Astrocyte of the spinal cord (primary cell): Measurements from ENCODE around the gene SLC9A4.
"Not testable (repeated sequence)": the region's sequence is repeated elsewhere in the genome, so short reads cannot be mapped to it uniquely, and the experiment has no call there.

Source experiments
- DNase-seq: peaks from one replicate; pipeline ENCODE4 v3.0.0; 2011; ENCODE audit warnings: low read depth, low spot score
- H3K4me3 ChIP-seq: 2 replicates; pipeline ENCODE4 v1.5.1; 2011; ENCODE audit warnings: low read depth, mild to moderate bottlenecking, low read length, moderate library complexity
- in situ Hi-C: cut with HindIII; loops from 2 replicates; pipeline ENCODE4 v1.10.0; 2017; ENCODE audit warnings: low sequenced_read_pairs
- TF ChIP-seq, protein P1 (sequence below): IDR thresholded peaks from 2 replicates; pipeline ENCODE4 v1.5.1; 2012; ENCODE audit warnings: low read depth, mild to moderate bottlenecking, low read length, inconsistent platforms

The SLC9A4 gene

GRCh38 chr2:102547462-102547861 lies 74.4 kb downstream of the SLC9A4 start:
- no peak overlapping the region for H3K4me3 ChIP-seq
- DNase-seq: no peak
- in situ Hi-C loops: no loop called here
- TF ChIP-seq, protein P1, sequence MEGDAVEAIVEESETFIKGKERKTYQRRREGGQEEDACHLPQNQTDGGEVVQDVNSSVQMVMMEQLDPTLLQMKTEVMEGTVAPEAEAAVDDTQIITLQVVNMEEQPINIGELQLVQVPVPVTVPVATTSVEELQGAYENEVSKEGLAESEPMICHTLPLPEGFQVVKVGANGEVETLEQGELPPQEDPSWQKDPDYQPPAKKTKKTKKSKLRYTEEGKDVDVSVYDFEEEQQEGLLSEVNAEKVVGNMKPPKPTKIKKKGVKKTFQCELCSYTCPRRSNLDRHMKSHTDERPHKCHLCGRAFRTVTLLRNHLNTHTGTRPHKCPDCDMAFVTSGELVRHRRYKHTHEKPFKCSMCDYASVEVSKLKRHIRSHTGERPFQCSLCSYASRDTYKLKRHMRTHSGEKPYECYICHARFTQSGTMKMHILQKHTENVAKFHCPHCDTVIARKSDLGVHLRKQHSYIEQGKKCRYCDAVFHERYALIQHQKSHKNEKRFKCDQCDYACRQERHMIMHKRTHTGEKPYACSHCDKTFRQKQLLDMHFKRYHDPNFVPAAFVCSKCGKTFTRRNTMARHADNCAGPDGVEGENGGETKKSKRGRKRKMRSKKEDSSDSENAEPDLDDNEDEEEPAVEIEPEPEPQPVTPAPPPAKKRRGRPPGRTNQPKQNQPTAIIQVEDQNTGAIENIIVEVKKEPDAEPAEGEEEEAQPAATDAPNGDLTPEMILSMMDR: no peak

DNA sequence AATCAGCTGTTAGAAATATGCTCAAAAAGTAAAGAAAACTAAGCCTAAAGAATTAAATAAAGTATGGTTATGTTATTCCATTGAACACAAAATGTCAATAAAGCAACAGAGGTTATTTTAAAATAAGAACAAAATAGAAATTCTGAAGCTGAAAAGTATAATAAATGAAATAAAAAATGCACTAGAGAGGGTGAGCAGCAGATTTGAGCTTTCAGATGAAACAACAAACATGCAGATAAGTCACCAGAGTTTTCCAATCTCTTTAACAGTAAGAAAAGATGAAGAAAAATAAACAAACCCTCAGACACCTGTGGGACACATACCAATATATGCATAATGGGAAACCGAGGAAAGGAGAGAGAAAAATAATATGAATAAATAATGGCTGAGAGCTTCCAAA lies 76.0 kb downstream of the SLC9A4 start:
- in situ Hi-C loops: no loop called here
- TF ChIP-seq, protein P1: no peak
- no peak overlapping the region for H3K4me3 ChIP-seq
- DNase-seq: no peak

DNA sequence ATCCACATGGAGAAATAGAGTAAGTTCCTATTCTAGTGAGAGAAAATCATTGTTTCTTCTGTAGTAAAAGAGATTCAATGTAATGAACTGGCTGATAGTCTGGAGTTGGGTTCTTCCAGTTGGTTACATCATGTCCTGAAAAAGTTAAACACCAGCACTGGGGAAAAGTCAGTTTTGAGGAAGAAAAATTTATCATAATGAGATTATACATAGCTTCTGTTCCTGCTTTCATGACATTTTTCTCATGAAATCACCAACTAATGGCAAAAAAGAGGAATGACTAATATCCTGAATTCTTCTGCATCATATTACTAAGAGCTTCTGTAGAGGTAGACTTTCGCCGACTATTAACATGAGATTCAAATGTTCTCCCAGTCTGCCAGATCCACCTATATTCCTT lies 77.1 kb downstream of the SLC9A4 start:
- TF ChIP-seq, protein P1: no peak
- DNase-seq: no peak
- in situ Hi-C loops: no loop called here
- H3K4me3 ChIP-seq: no peak overlapping the region

- in situ Hi-C loops: no loop called here
- TF ChIP-seq, protein P1: no peak
- H3K4me3 ChIP-seq: no peak overlapping the region
- DNase-seq: no peak
These were observed 78.5 kb downstream of the SLC9A4 start for GRCh38 chr2:102551329-102552096.

DNA sequence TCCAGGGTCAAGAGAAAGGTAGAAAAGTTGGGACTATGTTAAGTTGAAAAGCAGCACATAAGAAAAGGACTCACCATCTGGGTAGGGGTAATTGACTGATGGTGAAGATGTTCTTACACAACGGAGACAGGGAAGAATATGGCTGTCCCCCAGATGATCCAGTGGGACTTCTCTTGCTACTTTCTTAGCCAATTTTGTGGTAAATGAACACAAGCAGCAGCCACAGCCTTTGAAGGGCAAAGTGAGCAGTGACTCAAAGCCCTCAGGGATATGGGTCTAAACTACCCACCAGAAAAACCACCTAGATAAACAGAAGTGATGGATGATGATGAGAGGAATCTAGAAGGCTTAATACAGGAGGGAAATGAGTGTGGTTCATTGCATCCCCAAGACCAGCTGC lies 80.6 kb downstream of the SLC9A4 start:
- TF ChIP-seq, protein P1: no peak
- in situ Hi-C loops: no loop called here
- no peak for DNase-seq
- no peak overlapping the region for H3K4me3 ChIP-seq

DNA sequence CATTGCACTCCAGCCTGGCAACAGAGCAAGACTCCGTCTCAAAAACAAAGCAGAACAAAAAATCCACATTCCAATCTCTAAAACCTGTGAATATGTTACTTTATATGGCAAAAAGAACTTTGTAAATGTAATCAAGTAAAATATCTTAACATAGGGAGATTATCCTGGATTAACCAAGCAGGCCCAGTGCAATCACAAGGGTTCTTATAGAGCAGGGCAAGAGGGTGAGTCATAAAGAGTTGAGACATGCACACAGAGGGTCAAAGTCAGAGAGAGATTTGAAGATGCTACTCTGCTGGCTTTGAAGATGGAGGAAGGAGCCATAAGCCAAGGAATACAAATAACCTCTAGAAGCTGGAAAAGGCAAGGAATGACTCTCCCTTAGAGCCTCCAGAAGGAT lies 85.4 kb downstream of the SLC9A4 start:
- in situ Hi-C loops: no loop called here
- TF ChIP-seq, protein P1: no peak
- H3K4me3 ChIP-seq: no peak overlapping the region
- no peak for DNase-seq

DNA sequence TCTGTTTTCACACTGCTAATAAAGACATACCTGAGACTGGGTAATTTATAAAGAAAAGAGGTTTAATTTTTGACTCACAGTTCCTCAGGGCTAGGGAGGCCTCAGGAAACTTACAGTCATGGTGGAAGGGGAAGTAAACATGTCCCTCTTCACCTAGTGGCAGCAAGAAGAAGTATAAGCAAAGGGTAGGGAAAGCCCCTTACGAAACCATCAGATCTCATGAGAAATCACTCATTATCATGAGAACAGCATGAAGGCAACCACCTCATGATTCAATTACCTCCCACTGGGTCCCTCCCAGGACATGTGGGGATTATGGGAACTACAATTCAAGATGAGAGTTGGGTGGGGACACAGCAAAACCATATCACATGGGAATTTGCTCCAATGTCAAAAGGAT lies 89.5 kb downstream of the SLC9A4 start:
- H3K4me3 ChIP-seq, in situ Hi-C loops, DNase-seq: not testable (repeated sequence)
